LNCAP (cell line): ENCODE measurements around the gene ACOX3.

ENCODE experiments used
- CTCF ChIP-seq: fragments of 450-650 bp; IDR thresholded peaks from 2 replicates; pipeline ENCODE4 v1.5.1; 2017; ENCODE audit warnings: mild to moderate bottlenecking

The ACOX3 gene

GRCh38 chr4:8392591-8393190 is 47.8 kb downstream of the ACOX3 start:
- no peak for TF ChIP-seq CTCF

GRCh38 chr4:8391972-8392371 is 48.6 kb downstream of the ACOX3 start:
- no peak for TF ChIP-seq CTCF

GRCh38 chr4:8391071-8391470 is 49.5 kb downstream of the ACOX3 start:
- no peak for TF ChIP-seq CTCF

- no peak for TF ChIP-seq CTCF
Measured at GRCh38 chr4:8390577-8390976, 49.9 kb downstream of the ACOX3 start.

GRCh38 chr4:8388528-8388870 is 52.0 kb downstream of the ACOX3 start:
- TF ChIP-seq CTCF = no peak

GRCh38 chr4:8387615-8388527 is 52.7 kb downstream of the ACOX3 start:
- no peak for TF ChIP-seq CTCF

- no peak for TF ChIP-seq CTCF
Measured at GRCh38 chr4:8387194-8387593, 53.3 kb downstream of the ACOX3 start.
